ENCODE measurements around the gene SPTBN4.
"Not testable (repeated sequence)": the region's sequence is repeated elsewhere in the genome, so short reads cannot be mapped to it uniquely, and the experiment has no call there.

Gene SPTBN4

DNA sequence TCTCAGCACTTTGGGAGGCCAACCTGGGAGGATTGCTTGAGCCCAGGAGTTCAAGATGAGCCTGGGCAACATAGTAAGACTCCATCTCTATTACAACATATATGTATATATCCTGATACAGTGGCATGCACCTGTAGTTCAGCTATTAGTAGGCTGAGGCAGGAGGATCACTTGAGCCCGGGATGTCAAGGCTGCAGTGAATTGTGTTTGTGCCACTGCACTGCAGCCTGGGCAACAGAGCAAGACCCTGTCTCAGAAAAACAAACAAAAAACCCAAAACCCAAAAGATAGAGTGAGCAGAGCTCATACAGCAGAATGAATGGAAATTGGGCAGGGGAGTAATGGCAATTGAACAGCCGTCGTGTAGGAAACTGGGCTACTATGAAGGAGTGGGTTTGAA is 92.6 kb downstream of the SPTBN4 start:
- TF ChIP-seq POLR2AphosphoS5 (IDR thresholded peaks at IDR 0.05; ENCODE audit: low read depth) (no peak), SPI1 (IDR thresholded peaks at IDR 0.05; ENCODE audit: borderline replicate concordance, low read depth) (no peak), GABPA (IDR thresholded peaks at IDR 0.05; ENCODE audit: low read depth) (no peak)
- TF ChIP-seq, protein P1, sequence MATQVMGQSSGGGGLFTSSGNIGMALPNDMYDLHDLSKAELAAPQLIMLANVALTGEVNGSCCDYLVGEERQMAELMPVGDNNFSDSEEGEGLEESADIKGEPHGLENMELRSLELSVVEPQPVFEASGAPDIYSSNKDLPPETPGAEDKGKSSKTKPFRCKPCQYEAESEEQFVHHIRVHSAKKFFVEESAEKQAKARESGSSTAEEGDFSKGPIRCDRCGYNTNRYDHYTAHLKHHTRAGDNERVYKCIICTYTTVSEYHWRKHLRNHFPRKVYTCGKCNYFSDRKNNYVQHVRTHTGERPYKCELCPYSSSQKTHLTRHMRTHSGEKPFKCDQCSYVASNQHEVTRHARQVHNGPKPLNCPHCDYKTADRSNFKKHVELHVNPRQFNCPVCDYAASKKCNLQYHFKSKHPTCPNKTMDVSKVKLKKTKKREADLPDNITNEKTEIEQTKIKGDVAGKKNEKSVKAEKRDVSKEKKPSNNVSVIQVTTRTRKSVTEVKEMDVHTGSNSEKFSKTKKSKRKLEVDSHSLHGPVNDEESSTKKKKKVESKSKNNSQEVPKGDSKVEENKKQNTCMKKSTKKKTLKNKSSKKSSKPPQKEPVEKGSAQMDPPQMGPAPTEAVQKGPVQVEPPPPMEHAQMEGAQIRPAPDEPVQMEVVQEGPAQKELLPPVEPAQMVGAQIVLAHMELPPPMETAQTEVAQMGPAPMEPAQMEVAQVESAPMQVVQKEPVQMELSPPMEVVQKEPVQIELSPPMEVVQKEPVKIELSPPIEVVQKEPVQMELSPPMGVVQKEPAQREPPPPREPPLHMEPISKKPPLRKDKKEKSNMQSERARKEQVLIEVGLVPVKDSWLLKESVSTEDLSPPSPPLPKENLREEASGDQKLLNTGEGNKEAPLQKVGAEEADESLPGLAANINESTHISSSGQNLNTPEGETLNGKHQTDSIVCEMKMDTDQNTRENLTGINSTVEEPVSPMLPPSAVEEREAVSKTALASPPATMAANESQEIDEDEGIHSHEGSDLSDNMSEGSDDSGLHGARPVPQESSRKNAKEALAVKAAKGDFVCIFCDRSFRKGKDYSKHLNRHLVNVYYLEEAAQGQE (IDR thresholded peaks at IDR 0.05; ENCODE audit: insufficient replicate concordance, low read depth): no peak
- TF ChIP-seq, protein P2, sequence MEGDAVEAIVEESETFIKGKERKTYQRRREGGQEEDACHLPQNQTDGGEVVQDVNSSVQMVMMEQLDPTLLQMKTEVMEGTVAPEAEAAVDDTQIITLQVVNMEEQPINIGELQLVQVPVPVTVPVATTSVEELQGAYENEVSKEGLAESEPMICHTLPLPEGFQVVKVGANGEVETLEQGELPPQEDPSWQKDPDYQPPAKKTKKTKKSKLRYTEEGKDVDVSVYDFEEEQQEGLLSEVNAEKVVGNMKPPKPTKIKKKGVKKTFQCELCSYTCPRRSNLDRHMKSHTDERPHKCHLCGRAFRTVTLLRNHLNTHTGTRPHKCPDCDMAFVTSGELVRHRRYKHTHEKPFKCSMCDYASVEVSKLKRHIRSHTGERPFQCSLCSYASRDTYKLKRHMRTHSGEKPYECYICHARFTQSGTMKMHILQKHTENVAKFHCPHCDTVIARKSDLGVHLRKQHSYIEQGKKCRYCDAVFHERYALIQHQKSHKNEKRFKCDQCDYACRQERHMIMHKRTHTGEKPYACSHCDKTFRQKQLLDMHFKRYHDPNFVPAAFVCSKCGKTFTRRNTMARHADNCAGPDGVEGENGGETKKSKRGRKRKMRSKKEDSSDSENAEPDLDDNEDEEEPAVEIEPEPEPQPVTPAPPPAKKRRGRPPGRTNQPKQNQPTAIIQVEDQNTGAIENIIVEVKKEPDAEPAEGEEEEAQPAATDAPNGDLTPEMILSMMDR (IDR thresholded peaks at IDR 0.05; ENCODE audit: insufficient read depth, low read length): no peak
- no peak for DNase-seq (ENCODE audit: low read depth in 1 of 2, low spot score in 1 of 2)
- H3K4me3 ChIP-seq (replicated peaks; ENCODE audit: insufficient read depth, low read length): no peak overlapping the region
- no peak overlapping the region for H3K27ac ChIP-seq (replicated peaks)
- peaks cover 4% of the 10 kb centered on the region for H3K27me3 ChIP-seq (ENCODE audit: insufficient read depth, poor library complexity, severe bottlenecking)

DNA sequence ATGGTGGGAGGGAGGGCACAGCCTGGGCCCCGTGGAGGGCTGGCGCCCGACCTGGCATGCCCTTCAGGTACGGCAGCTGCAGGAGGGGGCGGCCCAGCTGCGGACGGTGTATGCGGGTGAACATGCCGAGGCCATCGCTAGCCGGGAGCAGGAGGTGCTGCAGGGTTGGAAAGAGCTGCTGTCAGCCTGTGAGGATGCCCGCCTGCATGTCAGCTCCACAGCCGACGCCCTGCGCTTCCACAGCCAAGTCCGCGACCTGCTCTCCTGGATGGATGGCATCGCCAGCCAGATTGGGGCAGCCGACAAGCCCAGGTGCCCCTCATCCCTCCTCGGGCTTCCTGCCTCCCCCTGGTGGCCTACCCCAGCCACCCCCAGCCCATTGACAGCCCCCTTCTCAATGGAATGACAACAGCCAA is 93.3 kb downstream of the SPTBN4 start:
- TF ChIP-seq SPI1 (IDR thresholded peaks at IDR 0.05; ENCODE audit: borderline replicate concordance, low read depth) (no peak), POLR2AphosphoS5 (IDR thresholded peaks at IDR 0.05; ENCODE audit: low read depth) (no peak), GABPA (IDR thresholded peaks at IDR 0.05; ENCODE audit: low read depth) (no peak)
- TF ChIP-seq, protein P2 (IDR thresholded peaks at IDR 0.05; ENCODE audit: insufficient read depth, low read length): no peak
- TF ChIP-seq, protein P1 (IDR thresholded peaks at IDR 0.05; ENCODE audit: insufficient replicate concordance, low read depth): no peak
- DNase-seq (ENCODE audit: low read depth in 1 of 2, low spot score in 1 of 2): no peak
- Histone ChIP-seq H3K27me3 (ENCODE audit: insufficient read depth, poor library complexity, severe bottlenecking) (no peaks in the 10 kb centered on the region), H3K4me3 (replicated peaks; ENCODE audit: insufficient read depth, low read length) (no peak overlapping the region), H3K27ac (replicated peaks) (no peak overlapping the region)

DNA sequence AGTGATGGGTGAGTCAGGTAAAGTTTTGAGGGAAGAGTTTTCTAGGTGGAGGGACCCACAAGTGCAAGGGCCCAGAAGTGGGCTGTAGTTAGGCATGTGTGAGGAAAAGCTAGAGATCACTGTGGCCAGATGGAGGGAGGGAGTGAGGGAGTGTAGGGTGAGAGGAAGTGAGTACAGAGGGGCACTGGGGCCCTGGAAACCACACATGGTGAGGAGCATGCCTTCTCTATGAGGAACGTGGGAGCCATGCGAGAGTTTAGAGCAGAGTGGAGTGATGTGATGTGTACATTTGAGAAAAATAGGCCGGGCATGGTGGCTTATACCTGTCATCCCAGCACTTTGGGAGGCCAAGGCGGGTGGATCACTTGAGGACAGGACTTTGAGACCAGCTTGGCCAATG is 95.1 kb downstream of the SPTBN4 start:
- peaks cover 3% of the 10 kb centered on the region for H3K27me3 ChIP-seq (ENCODE audit: insufficient read depth, poor library complexity, severe bottlenecking)
- H3K4me3 ChIP-seq (replicated peaks; ENCODE audit: insufficient read depth, low read length): no peak overlapping the region
- peak; percentile 72; the same call in 1 of the 2 replicates for TF ChIP-seq SPI1 (IDR thresholded peaks at IDR 0.05; ENCODE audit: borderline replicate concordance, low read depth)
- TF ChIP-seq GABPA (IDR thresholded peaks at IDR 0.05; ENCODE audit: low read depth): no peak
- no peak overlapping the region for H3K27ac ChIP-seq (replicated peaks)
- peak in 1 of 2 experiments; percentile 28 for DNase-seq (ENCODE audit: low read depth in 1 of 2, low spot score in 1 of 2)

DNA sequence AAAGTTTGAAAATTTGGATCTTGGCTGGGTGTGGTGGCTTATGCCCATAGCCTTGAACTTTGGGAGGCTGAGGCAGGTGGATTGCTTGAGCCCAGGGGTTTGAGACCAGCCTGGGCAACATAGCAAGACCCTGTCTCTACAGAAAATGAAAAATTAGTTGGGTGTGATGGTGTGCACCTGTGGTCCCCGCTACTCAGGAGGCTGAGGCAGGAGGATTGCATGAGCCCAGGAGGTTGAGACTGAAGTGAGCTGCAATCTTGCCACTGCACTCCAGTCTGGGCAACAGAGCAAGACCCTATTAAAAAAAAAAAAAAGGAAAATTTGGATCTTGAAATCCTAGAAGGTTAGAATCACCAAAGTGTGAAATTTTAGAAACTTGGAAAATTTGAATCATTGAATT is 97.7 kb downstream of the SPTBN4 start:
- not testable (repeated sequence) for H3K4me3 ChIP-seq (replicated peaks; ENCODE audit: insufficient read depth, low read length); DNase-seq (ENCODE audit: low read depth in 1 of 2, low spot score in 1 of 2); H3K27ac ChIP-seq (replicated peaks)
- H3K27me3 ChIP-seq (ENCODE audit: insufficient read depth, poor library complexity, severe bottlenecking): peaks cover 21% of the 10 kb centered on the region

DNA sequence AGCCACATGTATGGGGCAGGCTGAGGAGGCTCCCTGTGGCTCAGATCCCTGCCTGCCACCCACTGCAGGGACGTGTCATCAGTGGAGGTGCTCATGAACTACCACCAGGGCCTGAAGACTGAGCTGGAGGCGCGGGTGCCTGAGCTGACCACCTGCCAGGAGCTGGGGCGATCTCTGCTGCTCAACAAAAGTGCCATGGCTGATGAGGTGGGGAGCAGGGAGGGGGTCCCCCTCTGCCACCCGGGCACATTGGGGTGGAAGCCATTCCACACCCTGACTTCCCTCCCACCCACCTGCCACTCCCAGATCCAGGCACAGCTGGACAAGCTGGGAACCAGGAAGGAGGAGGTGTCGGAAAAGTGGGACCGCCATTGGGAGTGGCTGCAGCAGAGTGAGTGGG is 98.6 kb downstream of the SPTBN4 start:
- TF ChIP-seq SPI1 (IDR thresholded peaks at IDR 0.05; ENCODE audit: borderline replicate concordance, low read depth) (no peak), GABPA (IDR thresholded peaks at IDR 0.05; ENCODE audit: low read depth) (no peak), POLR2AphosphoS5 (IDR thresholded peaks at IDR 0.05; ENCODE audit: low read depth) (no peak)
- TF ChIP-seq, protein P1 (IDR thresholded peaks at IDR 0.05; ENCODE audit: insufficient replicate concordance, low read depth): no peak
- TF ChIP-seq, protein P2 (IDR thresholded peaks at IDR 0.05; ENCODE audit: insufficient read depth, low read length): no peak
- no peak overlapping the region for H3K27ac ChIP-seq (replicated peaks)
- no peak overlapping the region for H3K4me3 ChIP-seq (replicated peaks; ENCODE audit: insufficient read depth, low read length)
- peaks cover 21% of the 10 kb centered on the region for H3K27me3 ChIP-seq (ENCODE audit: insufficient read depth, poor library complexity, severe bottlenecking)
- no peak for DNase-seq (ENCODE audit: low read depth in 1 of 2, low spot score in 1 of 2)
